ENCODE results near the gene DRGX. TPM values are rescaled to one million over a fixed set of nuclear protein-coding genes. Genes with fewer than 3 reads are reported as not detected.

DRGX gene
- total and polyA plus RNA-seq, 2 of the 4 experiments (the other 2 are of a cell fraction), result not detected

DNA sequence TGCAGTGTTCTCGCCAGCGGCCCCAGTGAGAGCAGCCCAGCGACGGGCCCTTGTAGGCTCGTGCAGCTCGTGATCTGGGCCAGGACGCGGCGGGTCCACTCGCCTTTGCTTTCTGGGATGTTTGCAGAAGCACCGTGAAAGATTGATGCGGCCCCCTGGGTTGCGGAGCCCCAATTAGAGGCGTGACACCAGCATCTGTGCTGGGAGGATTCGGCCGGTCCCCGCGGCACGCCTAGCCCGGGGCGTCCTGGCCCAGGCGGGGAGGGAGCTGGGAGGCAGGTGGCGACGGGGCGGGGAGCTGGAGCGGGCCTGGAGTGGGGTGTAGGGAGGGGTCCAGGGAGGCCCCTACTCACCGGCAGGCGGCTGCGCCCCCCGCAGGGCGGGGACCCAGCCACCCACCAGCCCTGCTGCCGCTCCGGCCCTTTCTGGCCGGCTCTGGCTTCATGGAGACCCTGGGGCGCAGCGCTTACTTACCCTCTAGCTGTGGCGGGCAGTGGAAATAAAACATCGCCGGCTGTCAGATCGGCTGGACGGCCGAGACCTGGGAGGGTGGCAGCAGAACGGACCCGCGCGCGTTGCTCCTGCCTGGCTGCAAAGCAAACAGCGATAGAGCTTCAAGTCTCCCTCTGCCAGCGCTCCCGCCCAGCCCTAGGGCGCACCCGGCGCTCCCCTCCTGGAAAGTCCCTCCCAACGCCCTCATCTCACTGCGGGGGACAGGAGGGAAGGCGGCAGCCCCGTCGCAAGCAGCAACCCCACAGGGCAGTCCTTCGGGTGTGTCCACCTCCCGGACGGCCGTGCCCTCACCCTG is 752 bp downstream of the DRGX start:
- no peak overlapping the region for H4K8ac ChIP-seq (ENCODE audit: low read depth in 2 of 2, low read length in 2 of 2)
- no peak overlapping the region for H3K4me3 ChIP-seq (ENCODE audit: insufficient read depth, low read depth, low read length)
- CTCF ChIA-PET, result no interaction called here

More for the DNA sequence above, 752 bp downstream of the DRGX start:
- in situ Hi-C loops (cut with MboI; ENCODE audit: low sequenced_read_pairs) (no loop called here), dilution Hi-C loops (cut with HindIII; ENCODE audit: low sequenced_read_pairs, unreplicated experiment) (no loop called here), intact Hi-C loops (cut with micrococcal nuclease) (no loop called here)
- no peak overlapping the region for H2BK5ac ChIP-seq (ENCODE audit: low read depth, low read length, poor library complexity, severe bottlenecking)
- 2% methylated on average over 26 of the region's 62 CpGs; no CpG with 5 or more reads in 1 of the 2 experiments for WGBS, 2 experiments (ENCODE audit: extremely low coverage in 2 of 2, insufficient read length in 1 of 2)
- H3K4me2 ChIP-seq (ENCODE audit: low read depth, low read length), result no peak overlapping the region
- H3K9me3 ChIP-seq (ENCODE audit: control insufficient read depth, insufficient read depth, low read length), result no peaks in the 10 kb centered on the region
- no peaks in the 10 kb centered on the region for H3K36me3 ChIP-seq (ENCODE audit: control insufficient read depth, insufficient read depth, low read length)
- H3K27me3 ChIP-seq (ENCODE audit: control insufficient read depth, insufficient read depth, low read length), result peaks cover 74% of the 10 kb centered on the region
- no peak overlapping the region for H2BK15ac ChIP-seq (ENCODE audit: low read depth, low read length)
- no TSS peak for BruUV-seq (replicated peaks)
- H2AK5ac ChIP-seq (ENCODE audit: low read depth, low read length), result no peak overlapping the region
- no peak overlapping the region for H2BK20ac ChIP-seq (ENCODE audit: low read depth, low read length)
- no peak overlapping the region for H3K56ac ChIP-seq (ENCODE audit: extremely low read depth, insufficient read depth, low read length)
- H3K9ac ChIP-seq (ENCODE audit: low read depth, low read length), result no peak overlapping the region
- H3K9me1 ChIP-seq (ENCODE audit: insufficient read depth, low read length), result no peaks in the 10 kb centered on the region
- H2BK120ac ChIP-seq (ENCODE audit: low read depth, low read length), result no peak overlapping the region
- POLR2A ChIA-PET (ENCODE audit: unreplicated experiment), result no interaction called here
- H3K27ac ChIP-seq (ENCODE audit: insufficient read depth, low read length), result no peak overlapping the region
- no peaks in the 10 kb centered on the region for H3K79me1 ChIP-seq (ENCODE audit: low read depth in 1 of 2, low read length in 2 of 2)
- peaks cover 5% of the 10 kb centered on the region; the same call in 1 of the 2 replicates for H4K20me1 ChIP-seq (ENCODE audit: insufficient read depth, low read length)
- H3K14ac ChIP-seq (replicated peaks; ENCODE audit: low read depth, low read length), result no peak overlapping the region
- H2AK9ac ChIP-seq (replicated peaks; ENCODE audit: low read depth, low read length, poor library complexity), result no peak overlapping the region
- no peak overlapping the region for H3K18ac ChIP-seq (ENCODE audit: low read depth, low read length)
- H3K23ac ChIP-seq (ENCODE audit: low read depth, low read length), result no peak overlapping the region
- H2AFZ ChIP-seq (replicated peaks; ENCODE audit: low read length, poor library complexity), result no peak overlapping the region
- H4K5ac ChIP-seq (ENCODE audit: low read depth, low read length), result no peak overlapping the region
- no peak overlapping the region for H3K4ac ChIP-seq (ENCODE audit: low read depth, low read length)
- ATAC-seq (ENCODE audit: low read depth), result no peak
- no peak for TF ChIP-seq MAFK (IDR thresholded peaks at IDR 0.05; ENCODE audit: low read depth, low read length)
- TF ChIP-seq FOS (IDR thresholded peaks at IDR 0.05; ENCODE audit: low read depth, low read length), result no peak
- TF ChIP-seq CEBPB (IDR thresholded peaks at IDR 0.05; ENCODE audit: low read depth, low read length), result no peak
- no peak for TF ChIP-seq BHLHE40 (IDR thresholded peaks at IDR 0.05; ENCODE audit: low read depth, low read length)
- TF ChIP-seq SMC3 (IDR thresholded peaks at IDR 0.05; ENCODE audit: low read depth, low read length), result no peak
- no peak for TF ChIP-seq CTCF (conservative IDR thresholded peaks at IDR 0.05; ENCODE audit: low read depth, low read length)
- no peak for TF ChIP-seq POLR2A (IDR thresholded peaks at IDR 0.05; ENCODE audit: low read depth, low read length)
- TF ChIP-seq, protein P1, sequence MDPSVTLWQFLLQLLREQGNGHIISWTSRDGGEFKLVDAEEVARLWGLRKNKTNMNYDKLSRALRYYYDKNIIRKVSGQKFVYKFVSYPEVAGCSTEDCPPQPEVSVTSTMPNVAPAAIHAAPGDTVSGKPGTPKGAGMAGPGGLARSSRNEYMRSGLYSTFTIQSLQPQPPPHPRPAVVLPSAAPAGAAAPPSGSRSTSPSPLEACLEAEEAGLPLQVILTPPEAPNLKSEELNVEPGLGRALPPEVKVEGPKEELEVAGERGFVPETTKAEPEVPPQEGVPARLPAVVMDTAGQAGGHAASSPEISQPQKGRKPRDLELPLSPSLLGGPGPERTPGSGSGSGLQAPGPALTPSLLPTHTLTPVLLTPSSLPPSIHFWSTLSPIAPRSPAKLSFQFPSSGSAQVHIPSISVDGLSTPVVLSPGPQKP (IDR thresholded peaks at IDR 0.05; ENCODE audit: borderline replicate concordance, low read depth, low read length), result no peak
- TF ChIP-seq MAZ (IDR thresholded peaks at IDR 0.05; ENCODE audit: borderline replicate concordance, low read depth, low read length), result no peak
- TF ChIP-seq MXI1 (IDR thresholded peaks at IDR 0.05; ENCODE audit: borderline replicate concordance, low read depth, low read length), result no peak
- no peak for TF ChIP-seq RFX5 (IDR thresholded peaks at IDR 0.05; ENCODE audit: low read depth, low read length)
- TF ChIP-seq RCOR1 (IDR thresholded peaks at IDR 0.05; ENCODE audit: insufficient replicate concordance, low read length), result no peak
- TF ChIP-seq NFE2L2 (IDR thresholded peaks at IDR 0.05; ENCODE audit: low read depth, low read length), result no peak
- TF ChIP-seq USF2 (IDR thresholded peaks at IDR 0.05; ENCODE audit: low read depth, low read length), result no peak
- DNase-seq, result no peak
- no peaks in the 10 kb centered on the region for H3K4me1 ChIP-seq (ENCODE audit: control insufficient read depth, insufficient read depth, low read length)
- no peak overlapping the region for H4K91ac ChIP-seq (ENCODE audit: insufficient read depth, low read depth, low read length)

Data from IMR-90 (cell line).